PC-9 (cell line): ENCODE data around the gene HIGD1A. TPM values are rescaled to one million over a fixed set of nuclear protein-coding genes. Genes with fewer than 3 reads are reported as not detected.
A peak's percentile ranks its signal among the peaks of the same experiment; 100 is the strongest.

Experiments used
- BruUV-seq: library from RNA; stranded (reverse); fragments of 400-500 nt; replicated peaks from 2 replicates; lab custom pipeline; 2021; lab: Mats Ljungman, UMichigan
- CTCF ChIA-PET: fragments of 300-600 bp; sonication (Branson Sonifier 250); formaldehyde crosslinking; loops from one replicate; lab custom pipeline; 2022; ENCODE audit warnings: antibody characterized with exemption; lab: Charles Lee
- POLR2A ChIA-PET: fragments of 300-600 bp; sonication (Branson Sonifier 250); formaldehyde crosslinking; loops from one replicate; lab custom pipeline; 2022; ENCODE audit warnings: antibody characterized with exemption; ENCODE audit not compliant: unreplicated experiment; lab: Charles Lee
- DNase-seq, 2 experiments: peaks; one replicate each; pipeline versions ENCODE4 v3.0.0 to v3.0.0-alpha.2; 2015 to 2022; ENCODE audit warnings: mixed read lengths in 1 of 2
- H2AFZ ChIP-seq: fragments of 200-600 bp; sonication (generic); 2 replicates; pipeline ENCODE4 v1.8.1; 2017; ENCODE audit warnings: antibody characterized with exemption
- H3F3A ChIP-seq: fragments of 200-600 bp; sonication (generic); 2 replicates; pipeline ENCODE4 v1.8.1; 2017; ENCODE audit warnings: antibody characterized with exemption, mild to moderate bottlenecking, low read depth; ENCODE audit not compliant: insufficient read depth
- H3K27ac ChIP-seq: fragments of 200-600 bp; sonication (generic); 2 replicates; pipeline ENCODE4 v1.6.1; 2016; ENCODE audit warnings: mixed run types
- H3K27me3 ChIP-seq: fragments of 200-600 bp; sonication (generic); 2 replicates; pipeline ENCODE4 v1.6.1; 2016; ENCODE audit warnings: low read depth, mixed run types; ENCODE audit not compliant: insufficient read depth
- H3K36me3 ChIP-seq: fragments of 200-600 bp; sonication (generic); 2 replicates; pipeline ENCODE4 v1.6.1; 2016; ENCODE audit warnings: low read depth, mixed run types
- H3K4me1 ChIP-seq: fragments of 200-600 bp; sonication (generic); replicated peaks from 2 replicates; pipeline ENCODE4 v1.6.1; 2016; ENCODE audit warnings: mixed run types; ENCODE audit not compliant: insufficient read depth
- H3K4me2 ChIP-seq: fragments of 200-600 bp; sonication (generic); 2 replicates; pipeline ENCODE4 v1.6.1; 2017; ENCODE audit warnings: mixed run types
- H3K4me3 ChIP-seq: fragments of 200-600 bp; sonication (generic); 2 replicates; pipeline ENCODE4 v1.6.1; 2016; ENCODE audit warnings: mixed run types
- H3K79me2 ChIP-seq: fragments of 200-600 bp; sonication (generic); 2 replicates; pipeline ENCODE4 v1.6.1; 2017; ENCODE audit warnings: low read depth, mixed run types
- H3K9me2 ChIP-seq: fragments of 200-600 bp; sonication (generic); 2 replicates; pipeline ENCODE4 v1.8.1; 2017; ENCODE audit warnings: mild to moderate bottlenecking; ENCODE audit not compliant: insufficient read depth
- H3K9me3 ChIP-seq: fragments of 200-600 bp; sonication (generic); 2 replicates; pipeline ENCODE4 v1.8.1; 2016; ENCODE audit warnings: low read depth; ENCODE audit not compliant: insufficient read depth
- H4K20me1 ChIP-seq: fragments of 200-600 bp; sonication (generic); 2 replicates; pipeline ENCODE4 v1.8.1; 2017; ENCODE audit not compliant: insufficient read depth
- CTCF ChIP-seq: fragments of 200-600 bp; sonication (generic); conservative IDR thresholded peaks from 2 replicates; pipeline ENCODE4 v1.6.1; 2017; ENCODE audit warnings: mixed run types, antibody characterized with exemption, mild to moderate bottlenecking, moderate library complexity
- EZH2 ChIP-seq: fragments of 200-600 bp; sonication (generic); IDR thresholded peaks from 2 replicates; pipeline ENCODE4 v1.8.0; 2017; ENCODE audit warnings: antibody characterized with exemption, low read depth
- intact Hi-C: fragments of 100-400 bp; cut with micrococcal nuclease; formaldehyde crosslinking; loops from one replicate; pipeline ENCODE4 v1.10.0; 2022; ENCODE audit not compliant: unreplicated experiment
- total RNA-seq: library from RNA; stranded (reverse); gene quantifications from 2 replicates; pipeline ENCODE4 v1.2.3, GENCODE V29; 2021

Gene HIGD1A
- total RNA-seq, 1 experiment from 2014 or later, result 69.7 TPM

GRCh38 chr3:42839616-42840015, 35.3 kb upstream of the HIGD1A start:
- TF ChIP-seq CTCF (peak; percentile 76), EZH2 (no peak)
- H2AFZ ChIP-seq, result no peak overlapping the region
- H3K4me3 ChIP-seq, result no peak overlapping the region
- no peaks in the 10 kb centered on the region for H4K20me1 ChIP-seq
- ChIA-PET POLR2A (no interaction called here), CTCF (interaction anchor here (1.0 to 1.7 kb wide), 3 partner anchors 8 to 51 kb away, joined by 3 to 6 read pairs (median 3); no protein-coding TSS in a partner anchor)
- no peaks in the 10 kb centered on the region for H3K4me1 ChIP-seq
- H3K27ac ChIP-seq, result no peak overlapping the region
- H3K79me2 ChIP-seq, result no peaks in the 10 kb centered on the region
- no peak overlapping the region for H3K4me2 ChIP-seq
- no peaks in the 10 kb centered on the region for H3F3A ChIP-seq
- intact Hi-C loops, result loop anchor here (1.0 to 5.0 kb wide), 2 partner anchors 58 to 612 kb away; no protein-coding TSS in a partner anchor
- H3K9me3 ChIP-seq, result no peaks in the 10 kb centered on the region
- H3K36me3 ChIP-seq, result no peaks in the 10 kb centered on the region
- H3K9me2 ChIP-seq, result no peaks in the 10 kb centered on the region
- no peaks in the 10 kb centered on the region for H3K27me3 ChIP-seq
- BruUV-seq, result no TSS peak
- peak; percentile 34 to 44 for DNase-seq

GRCh38 chr3:42838571-42838970, 34.3 kb upstream of the HIGD1A start:
- H3K9me2 ChIP-seq, result no peaks in the 10 kb centered on the region
- H2AFZ ChIP-seq, result no peak overlapping the region
- CTCF ChIA-PET, result no interaction called here
- no peak for DNase-seq
- H3K4me2 ChIP-seq, result no peak overlapping the region
- intact Hi-C loops, result loop anchor here (5.0 kb wide), 1 partner anchor 611 kb away; no protein-coding TSS in a partner anchor
- H3F3A ChIP-seq, result no peaks in the 10 kb centered on the region
- no peak overlapping the region for H3K4me3 ChIP-seq
- no peaks in the 10 kb centered on the region for H3K9me3 ChIP-seq
- H3K79me2 ChIP-seq, result no peaks in the 10 kb centered on the region
- H3K27ac ChIP-seq, result no peak overlapping the region
- no peaks in the 10 kb centered on the region for H3K27me3 ChIP-seq
- no peaks in the 10 kb centered on the region for H3K4me1 ChIP-seq
- no peaks in the 10 kb centered on the region for H4K20me1 ChIP-seq
- no peaks in the 10 kb centered on the region for H3K36me3 ChIP-seq
- BruUV-seq, result no TSS peak
- POLR2A ChIA-PET, result no interaction called here
- TF ChIP-seq EZH2, result no peak
- no peak for TF ChIP-seq CTCF

- no peaks in the 10 kb centered on the region for H3K9me3 ChIP-seq
- no peaks in the 10 kb centered on the region for H3K36me3 ChIP-seq
- no peak overlapping the region for H2AFZ ChIP-seq
- H4K20me1 ChIP-seq, result no peaks in the 10 kb centered on the region
- H3K27me3 ChIP-seq, result no peaks in the 10 kb centered on the region
- H3K27ac ChIP-seq, result no peak overlapping the region
- BruUV-seq, result no TSS peak
- intact Hi-C loops, result loop anchor here (5.0 kb wide), 1 partner anchor 609 kb away; no protein-coding TSS in a partner anchor
- no peaks in the 10 kb centered on the region for H3K9me2 ChIP-seq
- POLR2A ChIA-PET, result interaction anchor here (0.6 kb wide), 1 partner anchor 53 kb away, joined by 4 read pairs; no protein-coding TSS in a partner anchor
- no peak overlapping the region for H3K4me3 ChIP-seq
- H3K4me1 ChIP-seq, result peaks cover 6% of the 10 kb centered on the region; the same call in 1 of the 2 replicates
- H3K4me2 ChIP-seq, result no peak overlapping the region
- DNase-seq, result no peak
- H3K79me2 ChIP-seq, result peaks cover 7% of the 10 kb centered on the region
- H3F3A ChIP-seq, result no peaks in the 10 kb centered on the region; the same call in 1 of the 2 replicates
- CTCF ChIA-PET, result no interaction called here
- TF ChIP-seq CTCF (no peak), EZH2 (no peak)
Observed at GRCh38 chr3:42836150-42837123, 32.1 kb upstream of the HIGD1A start.
